Loucy (cell line): Measurements from ENCODE around the gene TAF1B.

Experiments used
- CTCF ChIP-seq: fragments of 200-600 bp; sonication (generic); conservative IDR thresholded peaks from 2 replicates; pipeline ENCODE4 v1.5.1; 2014; ENCODE audit warnings: mild to moderate bottlenecking, antibody characterized with exemption, low read length
- EZH2phosphoT487 ChIP-seq: fragments of 200-600 bp; IDR thresholded peaks from 2 replicates; pipeline ENCODE4 v1.6.1; 2018; ENCODE audit warnings: antibody characterized with exemption, mild to moderate bottlenecking, moderate library complexity, borderline replicate concordance

- TF ChIP-seq CTCF, result no peak
- TF ChIP-seq EZH2phosphoT487, result no peak
Measured at GRCh38 chr2:9838391-9838790, 4.9 kb upstream of the TAF1B start.
